DMS53 treated with DMSO at 0.1 percent for 48 hours (cell line): Measurements from ENCODE around the gene PNPLA8.
"Not testable (repeated sequence)": the region's sequence is repeated elsewhere in the genome, so short reads cannot be mapped to it uniquely, and the experiment has no call there.

Source experiments
- DNase-seq: peaks from one replicate; lab custom pipeline; 2025; ENCODE audit not compliant: unreplicated experiment; lab: John Stamatoyannopoulos, UW

Gene PNPLA8

DNA sequence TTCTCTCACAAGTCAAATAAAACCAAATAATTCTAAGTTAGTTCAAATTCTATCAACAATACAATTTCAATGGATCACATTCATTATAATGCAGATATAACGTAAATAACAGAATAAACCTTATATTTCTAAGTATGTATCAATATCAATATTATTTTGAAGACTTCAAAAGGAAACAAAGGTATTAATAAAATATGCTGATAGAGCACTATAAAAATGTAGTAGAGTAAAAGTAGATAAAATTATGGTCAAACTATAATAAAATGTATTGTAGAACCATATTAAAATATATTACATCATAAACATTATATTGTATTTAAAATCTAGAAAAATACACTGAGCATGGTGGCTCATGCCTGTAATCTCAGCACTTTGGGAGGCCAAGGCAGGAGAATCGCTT is 46.2 kb downstream of the PNPLA8 start:
- DNase-seq = no peak

DNA sequence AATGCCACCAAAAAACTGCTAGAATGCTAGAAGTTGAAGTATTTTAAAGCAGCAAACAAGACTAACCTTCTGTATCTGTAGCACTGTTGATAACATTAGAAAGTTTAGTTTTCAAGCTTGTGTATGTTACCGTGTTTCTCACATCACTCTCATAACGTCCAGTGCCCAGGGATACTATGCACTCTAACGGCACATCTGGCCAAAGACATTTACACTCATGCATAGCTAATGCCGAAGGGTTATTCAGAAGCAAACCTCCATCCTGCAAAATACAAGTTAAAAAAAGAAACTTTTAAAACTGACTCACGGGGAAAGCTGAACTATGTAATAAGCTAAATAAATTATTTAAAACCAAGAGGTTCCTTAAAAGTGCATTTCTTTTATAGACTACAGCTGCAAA is 46.8 kb downstream of the PNPLA8 start:
- no peak for DNase-seq

DNA sequence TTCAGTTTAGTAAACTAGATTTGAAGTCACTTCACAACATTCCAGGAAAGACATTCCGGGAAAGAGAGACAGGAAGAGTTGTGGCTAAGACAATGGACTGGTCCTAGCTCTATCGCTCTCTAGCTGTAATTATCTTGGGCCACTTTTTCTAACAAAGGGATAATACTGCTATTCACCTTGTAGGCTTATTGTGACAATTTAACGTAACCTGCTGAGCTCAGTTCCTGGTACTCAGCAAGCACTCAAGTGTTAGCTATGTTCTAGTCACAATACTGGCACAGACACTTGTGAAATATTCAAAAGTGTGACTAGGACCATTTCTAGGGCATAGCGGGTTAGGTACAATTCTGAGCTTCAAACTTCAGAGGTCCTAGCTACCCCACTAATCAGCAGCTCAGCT is 57.7 kb downstream of the PNPLA8 start:
- no peak for DNase-seq

DNA sequence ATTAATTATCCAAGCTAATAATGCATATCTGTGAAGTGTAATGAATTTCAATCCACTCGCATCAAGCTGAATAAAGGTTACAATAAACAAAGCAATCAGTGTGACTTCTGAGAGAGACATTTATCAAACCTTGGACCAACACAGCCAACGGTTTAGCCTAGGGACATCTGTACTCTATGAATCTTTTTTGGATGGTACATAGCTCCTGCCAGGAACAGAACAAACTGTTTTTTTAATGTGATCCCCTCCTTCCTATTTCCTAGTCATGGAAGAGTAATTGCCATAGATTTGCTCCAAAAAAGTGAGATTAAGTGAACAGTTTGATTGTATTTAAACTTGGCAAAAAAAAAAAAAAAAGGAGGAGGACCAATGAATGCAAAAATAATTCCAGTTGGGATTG is 58.5 kb downstream of the PNPLA8 start:
- DNase-seq = no peak

DNA sequence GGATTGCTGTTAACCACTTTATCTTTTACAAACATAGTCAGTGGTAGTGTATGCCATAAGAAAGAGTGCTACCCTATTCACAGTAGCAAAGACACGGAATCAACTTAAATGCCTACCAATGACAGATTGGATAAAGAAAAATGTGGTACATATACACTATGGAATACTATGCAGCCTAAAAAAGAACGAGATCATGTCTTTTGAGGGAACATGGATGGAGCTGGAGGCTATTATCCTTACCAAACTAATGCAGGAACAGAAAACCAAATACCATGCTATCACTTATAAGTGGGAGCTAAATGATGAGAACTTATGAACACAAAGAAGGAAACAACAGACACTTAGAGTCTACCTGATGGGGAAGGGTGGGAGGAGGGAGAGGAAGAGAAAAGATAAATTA is 59.6 kb downstream of the PNPLA8 start:
- not testable (repeated sequence) for DNase-seq

DNA sequence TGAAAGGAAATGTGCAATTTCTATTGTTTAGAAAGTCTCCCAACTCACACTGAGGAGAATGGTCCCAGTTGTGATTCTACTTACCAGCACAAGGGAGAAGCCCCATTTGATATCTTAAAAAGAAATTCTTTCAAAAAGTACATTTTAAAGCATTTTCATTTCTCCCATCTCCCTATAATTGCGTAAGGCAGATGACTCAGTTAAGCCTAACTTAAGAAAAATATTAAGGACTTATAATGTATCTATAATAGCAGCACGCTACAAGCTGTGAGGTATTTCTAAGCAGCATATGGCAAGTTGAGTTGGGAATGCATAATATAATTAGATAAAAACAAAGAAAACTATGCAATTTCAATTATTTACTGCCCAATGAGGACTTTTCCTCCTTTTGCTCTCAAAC is 61.2 kb downstream of the PNPLA8 start:
- no peak for DNase-seq

DNA sequence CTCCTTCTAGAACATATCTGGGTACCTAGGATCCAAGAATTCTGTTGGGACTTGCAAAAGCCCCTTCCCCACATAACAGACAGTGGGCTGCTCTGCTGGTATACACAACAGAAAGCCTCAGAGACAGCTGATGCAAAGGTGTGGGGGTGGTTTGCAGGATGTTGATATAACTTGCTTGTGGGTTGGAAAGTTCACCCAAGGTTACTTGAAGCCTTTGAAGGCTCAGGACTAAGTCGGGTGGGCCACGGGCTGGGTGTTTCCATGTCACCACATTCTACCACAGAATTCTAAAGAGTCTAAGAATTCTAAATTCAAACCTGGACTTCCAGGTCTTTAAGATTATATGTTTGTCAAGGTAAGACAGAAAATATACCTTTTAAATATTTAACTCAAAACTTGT is 62.3 kb downstream of the PNPLA8 start:
- DNase-seq = no peak

DNA sequence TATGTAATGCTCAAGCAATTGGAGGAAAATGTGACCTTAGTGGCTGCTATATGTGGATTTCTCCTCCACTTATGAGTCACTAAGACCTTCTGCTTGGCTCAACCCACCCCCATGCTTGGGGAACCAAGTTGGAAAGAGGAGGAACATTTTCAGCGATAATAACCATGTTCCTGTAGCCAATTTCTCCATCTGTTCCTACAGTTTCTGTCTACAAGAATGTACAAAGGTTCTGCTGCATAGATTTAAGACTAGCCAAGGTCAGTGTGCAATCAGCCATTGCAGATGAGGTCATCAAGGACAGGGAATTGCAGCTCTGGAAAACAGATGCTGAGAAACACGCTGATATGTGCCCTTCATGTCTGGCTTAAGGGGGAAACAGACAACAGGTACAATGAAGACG is 64.1 kb downstream of the PNPLA8 start:
- no peak for DNase-seq

DNA sequence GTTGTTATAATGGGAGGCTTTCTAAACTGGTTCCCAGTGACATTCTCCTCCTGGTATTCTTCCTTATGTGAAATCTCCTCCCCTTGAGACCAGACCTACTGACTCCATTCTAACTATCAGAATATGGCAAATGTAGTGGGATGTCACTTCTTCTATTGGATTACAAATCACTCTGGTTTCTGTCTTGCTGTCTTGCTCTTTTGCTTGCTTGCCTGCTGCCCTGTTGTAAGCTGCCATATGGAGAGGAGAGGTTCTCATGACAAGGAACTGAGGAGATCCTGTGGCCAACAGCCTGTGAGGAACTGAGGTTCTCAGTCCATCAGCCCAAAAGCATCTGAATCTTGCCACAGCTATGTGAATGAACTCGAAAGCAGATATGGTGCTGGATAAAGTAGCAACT is 65.0 kb downstream of the PNPLA8 start:
- no peak for DNase-seq

DNA sequence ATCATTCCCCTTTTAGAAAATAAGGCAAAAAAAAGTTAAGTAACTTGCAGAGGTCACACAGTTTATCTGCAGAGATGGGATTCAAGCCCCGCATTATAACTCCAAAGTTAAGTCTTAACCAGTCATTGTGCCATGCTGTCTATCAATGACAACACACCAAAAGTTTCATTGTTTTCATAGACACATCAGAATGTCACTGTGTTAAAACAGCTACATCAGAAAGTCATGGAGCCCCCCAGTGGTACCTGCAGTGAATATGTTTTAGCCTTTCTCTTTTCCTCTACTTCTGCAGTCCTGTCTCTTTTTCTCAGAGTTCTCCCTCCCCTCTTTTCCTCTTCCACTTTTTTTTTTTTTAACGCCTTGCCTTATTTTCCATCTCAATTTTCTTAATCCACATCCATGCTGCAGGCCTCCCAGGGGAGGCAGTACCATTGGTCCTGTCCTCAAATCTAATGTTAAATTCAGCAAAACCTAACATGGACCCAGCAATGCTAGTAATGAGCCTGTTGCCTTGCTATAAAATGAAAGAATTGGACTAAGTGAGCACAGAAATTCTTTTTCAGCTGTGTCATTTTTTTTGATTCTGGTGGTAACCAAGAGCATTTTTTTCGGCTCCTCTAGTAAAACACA is 65.9 kb downstream of the PNPLA8 start:
- DNase-seq = peak; percentile 76

DNA sequence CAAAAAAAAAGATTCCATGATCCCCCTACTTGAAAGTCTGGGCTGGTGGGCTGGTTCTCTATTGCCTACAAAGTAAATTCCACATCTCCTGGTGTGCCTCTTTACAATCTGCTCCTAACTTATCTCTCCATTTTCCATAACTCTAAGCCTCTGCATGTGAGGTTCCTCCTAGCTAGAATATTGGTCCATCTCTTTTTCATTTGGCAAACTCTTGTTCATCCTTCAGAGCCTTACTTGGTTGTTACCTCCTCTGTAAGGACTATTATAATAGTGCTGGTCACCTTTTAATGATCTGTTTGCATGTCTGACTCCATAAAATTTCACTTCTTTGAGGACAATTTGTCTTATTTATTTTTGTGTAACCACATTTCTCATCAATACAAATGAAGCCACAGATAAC is 68.1 kb downstream of the PNPLA8 start:
- DNase-seq = no peak

DNA sequence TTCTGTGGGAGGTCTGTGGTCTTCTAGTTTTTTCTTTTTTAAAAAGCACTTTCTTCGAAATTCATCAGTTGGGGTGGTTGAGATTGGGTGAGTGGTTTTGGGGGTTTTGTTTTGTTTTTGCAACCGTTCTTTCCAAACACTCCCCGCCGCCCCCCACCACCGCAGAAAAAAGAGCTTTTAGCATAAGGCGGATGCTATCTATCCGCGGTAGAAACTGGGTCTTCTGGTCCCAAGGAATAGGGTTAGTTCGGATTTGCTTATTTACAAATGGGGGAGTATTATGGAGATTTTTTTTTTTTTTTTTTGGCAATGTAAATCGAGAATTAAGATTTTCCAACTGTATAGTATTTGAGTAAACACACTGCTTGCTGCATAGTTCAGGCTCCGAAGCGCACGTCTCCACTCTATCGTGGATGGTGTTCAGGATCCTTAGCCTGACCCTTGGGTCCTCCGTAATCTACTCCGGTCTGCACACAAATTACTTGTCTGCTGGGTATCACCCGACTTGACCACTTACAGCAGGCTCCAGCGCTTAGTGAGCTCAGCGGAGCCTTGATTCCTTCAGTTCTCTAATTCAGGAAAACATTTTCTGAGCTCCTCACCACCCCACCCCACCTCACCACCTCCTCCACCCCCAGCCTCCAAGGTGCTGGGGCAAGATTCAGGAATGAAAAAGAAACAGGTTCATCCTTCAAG is 68.9 kb downstream of the PNPLA8 start:
- no peak for DNase-seq

DNA sequence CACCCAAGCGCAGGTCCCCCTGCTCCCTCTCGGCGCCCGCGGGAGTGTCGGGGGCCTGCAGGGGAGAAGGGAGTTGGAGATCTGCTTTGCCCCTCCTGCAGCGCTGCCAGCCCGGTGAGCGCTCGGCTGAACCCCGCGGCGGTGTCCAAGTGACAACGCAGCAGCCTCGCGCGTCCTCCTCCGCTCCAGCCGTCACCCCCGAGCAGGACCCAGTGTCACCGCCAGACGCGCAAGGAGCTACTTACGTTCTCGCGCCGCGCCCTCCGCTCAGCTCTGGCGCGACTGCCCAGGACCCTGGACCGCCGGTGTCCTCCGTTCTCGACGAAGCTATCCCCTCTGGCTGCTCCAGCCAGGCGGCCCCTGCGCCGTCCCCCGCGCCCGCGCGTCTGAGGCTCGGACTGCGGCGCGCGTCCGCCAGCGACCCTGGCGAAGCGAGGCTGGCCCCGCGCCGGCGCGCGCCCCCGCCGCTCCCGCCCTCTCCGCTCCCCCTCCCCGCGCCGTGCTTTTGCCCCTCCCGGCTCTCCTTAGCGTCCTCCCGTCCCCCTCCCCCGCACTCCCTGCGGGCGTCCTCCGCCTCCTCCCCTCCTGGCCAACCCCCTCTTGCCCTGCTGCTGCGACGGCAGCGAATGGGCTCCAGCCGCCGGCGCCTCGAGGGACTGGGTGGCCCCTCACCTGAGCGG is 69.8 kb downstream of the PNPLA8 start, which contains the start of gene NRCAM:
Gene NRCAM (minus strand): TSS at position 439 of the 680 bp plus-strand sequence. CDS start 216,372 bp downstream, outside the sequence.
- peak; percentile 85 for DNase-seq

DNA sequence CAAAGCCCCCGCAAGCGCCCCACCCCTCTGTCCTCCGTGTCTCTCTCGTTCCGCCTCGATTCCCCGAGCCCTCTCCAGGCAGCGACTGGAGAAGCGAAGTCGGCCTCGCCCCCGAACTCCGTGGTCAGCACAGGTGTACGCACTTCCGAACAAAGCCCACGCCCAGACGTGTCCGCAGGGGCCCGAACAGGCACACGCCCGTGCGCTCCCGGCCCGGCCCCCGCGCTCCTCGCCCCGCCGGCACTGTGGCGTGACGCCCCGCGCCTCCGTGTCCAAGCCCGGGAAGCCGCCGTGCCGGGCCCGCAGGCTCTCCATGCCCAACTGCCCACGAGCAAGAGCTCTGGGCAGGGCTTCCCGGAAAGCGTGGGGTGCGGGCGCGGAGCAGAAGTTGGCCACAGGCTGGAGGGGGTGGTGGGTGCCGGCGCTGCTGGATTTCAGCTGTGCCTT is 70.4 kb downstream of the PNPLA8 start:
- DNase-seq = no peak

DNA sequence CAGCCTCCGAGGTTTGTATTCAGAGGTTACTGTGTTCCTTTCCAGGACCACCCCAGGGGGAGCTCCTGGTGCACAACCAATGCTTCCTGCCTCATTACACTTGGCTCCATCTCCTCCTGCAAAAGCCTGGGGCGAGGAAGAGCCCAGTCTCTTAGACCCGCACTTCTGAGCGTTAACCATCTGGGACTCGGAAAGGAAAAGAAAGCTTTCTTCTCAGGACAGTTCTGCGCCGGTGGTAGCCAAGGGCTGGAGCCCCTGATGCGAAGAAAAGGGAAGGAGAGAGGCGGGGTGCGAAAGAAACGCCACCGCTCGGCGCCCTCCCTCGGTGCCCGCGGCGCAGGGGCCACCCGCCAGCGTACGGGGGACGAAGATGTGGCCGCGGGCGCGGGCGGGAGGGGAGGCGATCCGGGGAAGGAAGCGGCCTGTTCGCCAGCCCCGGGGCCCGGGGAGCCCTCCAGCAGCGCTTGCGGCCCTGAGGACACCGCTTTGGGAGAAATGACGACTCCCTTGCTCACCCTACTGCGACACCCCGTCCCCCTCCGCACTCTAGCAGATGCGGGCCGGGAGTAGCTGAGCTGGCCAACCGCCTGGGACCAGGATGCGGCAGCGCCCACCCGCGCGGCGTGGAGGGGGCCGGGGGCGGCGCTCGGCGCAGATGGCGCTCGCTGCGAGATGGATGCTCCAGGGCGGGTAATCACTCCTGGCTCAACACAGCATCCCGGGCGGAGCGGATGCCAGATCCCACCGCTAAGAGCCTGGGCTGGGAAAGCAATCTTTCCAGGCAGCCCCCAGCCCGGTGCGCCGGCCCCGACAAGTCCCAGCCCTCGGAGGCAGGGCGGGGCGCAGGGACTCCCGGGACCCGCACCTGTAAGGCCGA is 71.0 kb downstream of the PNPLA8 start:
- DNase-seq = peak; percentile 55

DNA sequence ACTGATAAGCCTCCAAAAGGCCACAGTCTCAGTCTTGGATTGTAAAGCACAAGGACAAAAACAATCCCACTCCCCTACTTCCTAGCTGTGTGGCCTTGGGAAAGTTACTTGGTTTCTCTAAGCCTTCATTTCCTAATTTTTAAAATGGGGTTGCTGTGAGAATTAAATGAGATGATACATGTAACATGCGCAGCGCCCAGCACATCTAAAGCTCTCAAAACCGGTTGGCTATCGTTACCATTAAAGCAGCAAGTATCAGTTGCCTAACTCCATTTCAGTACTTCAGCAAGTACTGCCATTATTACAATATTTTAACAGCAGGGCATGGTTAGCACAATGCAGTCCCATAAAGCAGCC is 71.6 kb downstream of the PNPLA8 start:
- DNase-seq = no peak

DNA sequence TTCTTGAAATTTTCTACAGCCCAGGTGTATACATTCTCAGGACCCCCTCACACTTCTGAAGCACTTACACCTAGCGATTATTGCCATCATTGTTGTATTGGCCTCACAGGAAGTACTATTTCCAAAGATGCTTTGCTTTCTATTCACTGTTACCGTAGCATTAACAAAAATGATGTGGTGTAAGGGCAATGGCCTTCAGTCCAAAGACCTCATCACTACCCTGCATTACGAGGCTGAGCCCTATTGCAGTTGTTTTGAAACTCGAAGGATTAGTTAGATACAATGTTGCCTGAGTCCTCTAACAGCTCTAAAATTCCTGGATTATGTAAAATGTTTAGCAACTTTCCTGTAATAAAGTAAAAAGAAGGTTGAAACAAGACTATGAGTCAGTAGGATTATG is 72.6 kb downstream of the PNPLA8 start:
- DNase-seq = no peak

DNA sequence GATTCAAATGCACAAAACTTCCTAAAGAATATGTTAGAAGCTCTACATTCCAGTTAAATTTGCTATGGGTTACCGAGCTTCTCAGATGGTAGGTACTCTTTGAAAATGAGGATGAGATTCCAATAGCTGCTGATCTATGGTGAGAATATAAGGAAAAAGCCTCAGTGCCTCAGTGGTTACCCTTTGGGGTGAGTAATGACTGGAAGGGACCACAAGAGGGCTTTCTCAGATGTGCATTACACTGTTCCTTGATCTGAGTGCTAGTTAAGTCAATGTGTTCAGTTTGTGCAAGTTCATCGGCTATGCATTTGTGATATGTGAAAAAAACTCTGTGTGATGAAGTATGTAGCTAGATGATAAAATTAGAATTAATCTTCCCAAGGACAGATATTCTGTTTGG is 73.2 kb downstream of the PNPLA8 start:
- DNase-seq = peak; percentile 36

DNA sequence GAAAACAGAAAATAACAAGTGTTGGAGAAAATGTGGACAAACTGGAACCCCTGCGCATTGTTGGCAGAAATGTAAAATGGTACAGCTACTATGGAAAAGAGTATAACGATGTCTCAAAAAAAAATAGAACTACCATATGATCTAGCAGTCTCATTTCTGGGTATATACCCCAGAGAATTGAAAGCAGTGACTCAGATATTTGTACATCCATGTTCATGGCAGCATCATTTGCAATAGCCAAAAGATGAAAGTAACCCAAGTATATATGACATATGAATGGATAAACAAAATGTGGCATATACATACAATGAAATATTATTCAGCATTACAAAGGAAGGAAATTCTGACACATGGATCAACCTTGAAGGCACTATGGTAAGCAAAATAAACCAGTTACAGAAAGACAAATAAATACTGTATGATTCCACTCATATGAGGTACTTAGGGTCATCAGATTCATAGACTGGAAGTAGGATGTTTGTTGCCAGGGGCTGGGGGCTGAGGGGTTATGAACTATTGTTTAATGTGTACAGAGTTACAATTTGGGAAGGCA is 74.6 kb downstream of the PNPLA8 start:
- DNase-seq = peak; percentile 21

DNA sequence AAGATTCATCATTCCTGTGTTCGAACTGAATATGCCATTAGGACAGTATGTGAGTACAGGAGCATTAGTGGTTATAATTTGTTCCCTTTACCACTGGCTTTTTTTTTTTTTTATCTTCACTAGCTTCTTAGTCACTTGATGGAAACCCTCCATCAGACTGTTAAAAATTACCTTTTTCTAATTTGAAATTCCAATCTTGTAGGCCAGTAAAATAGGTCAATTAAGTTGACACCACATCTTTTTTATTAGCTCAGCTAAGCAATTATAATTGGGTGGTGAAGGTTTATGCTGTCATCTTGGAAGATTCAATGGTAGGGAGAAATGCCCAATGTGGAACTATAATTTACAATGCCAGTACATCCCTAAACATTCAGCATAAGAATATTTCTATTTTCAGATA is 75.8 kb downstream of the PNPLA8 start:
- no peak for DNase-seq

DNA sequence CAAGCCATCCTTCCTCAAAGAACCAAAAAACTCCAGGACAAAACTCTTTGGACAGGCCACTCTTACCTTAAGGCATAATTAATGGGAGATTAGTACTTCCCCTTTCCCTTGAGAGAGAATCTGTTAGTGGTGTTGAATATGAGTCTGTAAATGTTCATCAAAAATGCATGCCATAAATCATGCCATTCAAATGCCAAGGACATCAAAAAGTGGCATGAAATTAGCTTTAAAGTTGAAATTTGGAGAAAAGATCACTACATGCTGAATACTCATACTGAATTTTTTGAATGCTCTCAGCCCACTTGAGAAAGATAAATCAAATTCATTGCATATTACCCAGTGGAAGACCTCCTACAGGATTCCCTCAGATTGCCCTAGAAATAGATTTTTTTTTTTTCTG is 76.4 kb downstream of the PNPLA8 start:
- no peak for DNase-seq
